Loucy (cell line): ENCODE data around the gene FBH1.

ENCODE experiments used
- CTCF ChIP-seq: fragments of 200-600 bp; sonication (generic); conservative IDR thresholded peaks from 2 replicates; pipeline ENCODE4 v1.5.1; 2014; ENCODE audit warnings: mild to moderate bottlenecking, antibody characterized with exemption, low read length
- EZH2phosphoT487 ChIP-seq: fragments of 200-600 bp; IDR thresholded peaks from 2 replicates; pipeline ENCODE4 v1.6.1; 2018; ENCODE audit warnings: antibody characterized with exemption, mild to moderate bottlenecking, moderate library complexity, borderline replicate concordance

- TF ChIP-seq CTCF, result no peak
- no peak for TF ChIP-seq EZH2phosphoT487
Observed at GRCh38 chr10:5946786-5947185, 56.7 kb downstream of the FBH1 start.
